OCI-LY7 (cell line): ENCODE results near the gene IFT43. TPM values are rescaled to one million over a fixed set of nuclear protein-coding genes. Genes with fewer than 3 reads are reported as not detected.

Source experiments
- BruUV-seq: library from RNA; stranded (reverse); fragments of 400-500 nt; replicated peaks from 2 replicates; lab custom pipeline; 2021; lab: Mats Ljungman, UMichigan
- CTCF ChIA-PET: fragments of 300-600 bp; sonication (Branson Sonifier 250); formaldehyde crosslinking; loops from one replicate; lab custom pipeline; 2022; ENCODE audit warnings: antibody characterized with exemption; ENCODE audit not compliant: unreplicated experiment; lab: Charles Lee
- POLR2A ChIA-PET: fragments of 300-600 bp; sonication (Branson Sonifier 250); formaldehyde crosslinking; loops from one replicate; lab custom pipeline; 2022; ENCODE audit warnings: antibody characterized with exemption; lab: Charles Lee
- DNase-seq: peaks from one replicate; pipeline ENCODE4 v3.0.0-alpha.2; 2015; ENCODE audit warnings: low spot score
- H2AFZ ChIP-seq: fragments of 200-600 bp; sonication (generic), shearing (Covaris generic); 2 replicates; pipeline ENCODE4 v1.6.1; 2014; ENCODE audit warnings: mild to moderate bottlenecking, antibody characterized with exemption, low read length, moderate library complexity
- H3K27ac ChIP-seq: fragments of 200-600 bp; sonication (generic); 2 replicates; pipeline ENCODE4 v1.5.1; 2014; ENCODE audit warnings: mixed run types, low read depth, mild to moderate bottlenecking, moderate library complexity, low read length, inconsistent platforms; ENCODE audit not compliant: poor library complexity, severe bottlenecking
- H3K36me3 ChIP-seq: fragments of 200-600 bp; sonication (generic); 2 replicates; pipeline ENCODE4 v1.6.1; 2014; ENCODE audit warnings: mild to moderate bottlenecking, antibody characterized with exemption, low read length, moderate library complexity, mixed read lengths; ENCODE audit not compliant: insufficient read depth
- H3K4me1 ChIP-seq: fragments of 200-600 bp; sonication (generic); 2 replicates; pipeline ENCODE4 v1.5.1; 2014; ENCODE audit warnings: mild to moderate bottlenecking, low read length; ENCODE audit not compliant: insufficient read depth, poor library complexity, severe bottlenecking
- H3K4me2 ChIP-seq: fragments of 200-600 bp; sonication (generic); 2 replicates; pipeline ENCODE4 v1.6.1; 2014; ENCODE audit warnings: mild to moderate bottlenecking, low read length
- H3K4me3 ChIP-seq: fragments of 200-600 bp; sonication (generic); 2 replicates; pipeline ENCODE4 v1.5.1; 2014; ENCODE audit warnings: mild to moderate bottlenecking, low read depth, low read length; ENCODE audit not compliant: poor library complexity, severe bottlenecking
- H3K79me2 ChIP-seq: fragments of 200-600 bp; sonication (generic); 2 replicates; pipeline ENCODE4 v1.6.1; 2016; ENCODE audit warnings: low read depth, mild to moderate bottlenecking, low read length, moderate library complexity, mixed read lengths; ENCODE audit not compliant: insufficient read depth
- H3K9me2 ChIP-seq: fragments of 200-600 bp; sonication (generic); 2 replicates; pipeline ENCODE4 v1.6.1; 2016; ENCODE audit warnings: mild to moderate bottlenecking, low read length, mixed read lengths; ENCODE audit not compliant: insufficient read depth
- H3K9me3 ChIP-seq: fragments of 200-600 bp; sonication (generic); 2 replicates; pipeline ENCODE4 v1.6.1; 2014; ENCODE audit warnings: mild to moderate bottlenecking, mixed run types, low read length, mixed read lengths
- H4K20me1 ChIP-seq: fragments of 200-600 bp; sonication (generic); 2 replicates; pipeline ENCODE4 v1.6.1; 2014; ENCODE audit warnings: mild to moderate bottlenecking, antibody characterized with exemption, low read length, moderate library complexity, mixed read lengths; ENCODE audit not compliant: insufficient read depth
- CTCF ChIP-seq: fragments of 200-600 bp; sonication (generic); conservative IDR thresholded peaks from 2 replicates; pipeline ENCODE4 v1.5.1; 2014; ENCODE audit warnings: mild to moderate bottlenecking, antibody characterized with exemption, low read length, moderate library complexity, mixed read lengths
- EZH2phosphoT487 ChIP-seq: fragments of 200-600 bp; sonication (generic); IDR thresholded peaks from 2 replicates; pipeline ENCODE4 v1.6.1; 2018; ENCODE audit warnings: low read depth, borderline replicate concordance, mild to moderate bottlenecking, mixed run types, antibody characterized with exemption, low read length, moderate library complexity, mixed read lengths
- intact Hi-C: fragments of 100-400 bp; cut with micrococcal nuclease; formaldehyde crosslinking; loops from one replicate; pipeline ENCODE4 v1.10.0; 2022; ENCODE audit not compliant: unreplicated experiment
- total RNA-seq, 2 experiments: library from RNA; depleted of rRNA in 1 of 2; stranded (reverse); fragments of >200 nt in 1 of 2; shearing (Covaris generic) in 1 of 2; gene quantifications; 2 replicates each; pipeline ENCODE4 v1.2.3, GENCODE V29; 2014 to 2022

Gene IFT43
- total RNA-seq, 2 experiments from 2014 or later, result 9.3 to 13.6 TPM

DNA sequence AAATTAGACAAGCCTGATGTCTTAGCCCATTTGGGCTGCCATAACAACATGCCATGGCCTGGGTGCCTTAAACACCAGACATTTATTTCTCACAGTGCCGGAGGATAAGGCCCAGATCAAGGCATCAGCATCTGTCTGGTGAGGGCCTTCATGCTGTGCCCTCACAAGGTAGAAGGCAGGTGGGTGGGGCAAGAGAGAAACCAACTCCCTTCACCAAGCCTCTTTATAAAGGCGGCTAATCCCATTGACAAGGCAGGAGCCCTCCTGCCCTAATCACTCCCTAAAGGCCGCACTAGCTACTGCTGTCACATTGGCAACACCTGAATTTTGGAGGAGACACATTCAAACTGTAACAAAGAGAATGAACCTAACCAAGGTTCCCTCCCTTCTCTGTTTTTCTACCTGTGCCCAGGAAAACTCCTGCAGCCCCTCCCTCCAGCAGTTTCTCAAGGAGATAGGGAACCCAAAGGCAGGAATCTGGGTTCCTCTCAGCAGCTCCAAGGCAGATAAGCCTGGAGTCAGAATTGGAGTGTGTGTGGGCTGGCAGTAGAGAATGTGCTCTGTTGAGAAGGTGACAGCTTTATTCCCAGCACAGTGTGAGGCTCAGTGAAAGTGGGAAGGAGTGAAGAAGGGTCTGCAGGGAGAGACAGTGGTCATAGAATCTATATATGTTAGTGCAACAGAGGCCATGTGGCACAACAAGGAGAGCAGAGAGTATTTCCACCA is 144.5 kb downstream of the IFT43 start:
- TF ChIP-seq CTCF (no peak), EZH2phosphoT487 (no peak)
- CTCF ChIA-PET, result no interaction called here

DNA sequence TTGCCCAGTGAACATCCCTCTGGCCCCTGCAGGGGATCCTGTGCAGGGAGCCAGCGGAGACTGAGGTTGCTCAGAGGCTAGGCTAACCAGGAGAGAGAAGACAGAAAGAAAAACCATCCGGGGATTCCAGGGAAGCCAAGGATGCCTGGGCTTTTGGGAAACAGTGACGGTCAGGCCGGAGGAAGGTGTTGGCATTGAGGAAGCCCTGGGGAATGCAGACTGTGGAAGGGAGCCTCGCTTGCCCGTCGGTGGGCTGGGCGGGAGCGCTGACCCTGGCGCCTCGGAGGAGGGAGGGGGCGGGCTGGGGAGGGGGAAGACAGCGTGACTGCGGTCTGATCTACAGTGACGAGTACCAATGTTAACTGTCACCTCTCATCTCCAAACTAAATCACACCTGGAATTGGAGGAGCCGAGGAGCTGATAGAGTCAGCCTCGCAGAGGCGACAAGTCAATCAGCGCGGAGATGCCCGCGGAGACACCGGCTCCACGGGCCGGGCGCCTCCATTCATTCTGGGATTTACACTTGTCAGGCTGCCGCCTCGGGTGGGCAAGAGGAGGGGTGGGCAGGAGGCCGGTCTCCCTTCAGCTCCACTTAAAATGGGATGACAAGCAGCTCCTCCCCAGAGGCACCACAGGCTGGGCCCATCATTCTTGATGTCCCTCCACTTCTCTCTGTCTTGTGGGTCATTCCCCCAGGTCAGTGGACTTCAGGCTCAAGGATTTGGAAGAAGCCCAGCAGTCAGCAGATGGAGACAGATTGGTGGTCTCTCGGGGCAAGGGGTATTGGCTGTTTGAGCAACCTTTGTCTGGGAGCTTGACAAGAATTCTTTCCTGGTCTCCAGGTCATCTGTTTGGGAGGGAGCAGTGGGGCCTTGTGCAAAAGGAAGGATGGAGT is 145.8 kb downstream of the IFT43 start:
- Histone ChIP-seq H3K79me2 (no peaks in the 10 kb centered on the region), H3K4me1 (no peaks in the 10 kb centered on the region), H3K36me3 (no peaks in the 10 kb centered on the region), H4K20me1 (no peaks in the 10 kb centered on the region), H3K9me3 (no peaks in the 10 kb centered on the region), H2AFZ (no peak overlapping the region), H3K27ac (no peak overlapping the region), H3K4me2 (no peak overlapping the region), H3K4me3 (no peak overlapping the region), H3K9me2 (no peaks in the 10 kb centered on the region)
- BruUV-seq, result no TSS peak
- no peak for DNase-seq
- ChIA-PET POLR2A (no interaction called here), CTCF (no interaction called here)
- TF ChIP-seq EZH2phosphoT487 (no peak), CTCF (no peak)
- intact Hi-C loops, result no loop called here

More for the DNA sequence above, 144.5 kb downstream of the IFT43 start:
- POLR2A ChIA-PET, result interaction anchor here (0.6 kb wide), 1 partner anchor 1059 kb away, joined by 3 read pairs; no protein-coding TSS in a partner anchor
- Histone ChIP-seq H3K4me2 (no peak overlapping the region), H3K36me3 (no peaks in the 10 kb centered on the region), H2AFZ (no peak overlapping the region), H3K79me2 (no peaks in the 10 kb centered on the region), H3K4me3 (no peak overlapping the region), H3K27ac (no peak overlapping the region), H3K9me3 (no peaks in the 10 kb centered on the region), H4K20me1 (no peaks in the 10 kb centered on the region), H3K4me1 (no peaks in the 10 kb centered on the region), H3K9me2 (no peaks in the 10 kb centered on the region)
- no TSS peak for BruUV-seq
- DNase-seq, result no peak
- intact Hi-C loops, result no loop called here
